Fibroblast of lung (primary cell): ENCODE data around the gene SLC5A10.
"Not testable (repeated sequence)": the region's sequence is repeated elsewhere in the genome, so short reads cannot be mapped to it uniquely, and the experiment has no call there.

ENCODE experiments used
- EZH2 ChIP-seq: IDR thresholded peaks from 2 replicates; pipeline ENCODE4 v1.5.1; 2012; ENCODE audit warnings: low read length, control low read depth, mild to moderate bottlenecking; ENCODE audit errors: missing control alignments
- TF ChIP-seq, protein P1 (sequence below), 2 donors: IDR thresholded peaks in 1 of 2; conservative IDR thresholded peaks in 1 of 2; 1 replicate in 1 of 2; 2 replicates in 1 of 2; pipeline ENCODE4 v1.5.1; 2011 to 2012; ENCODE audit warnings: low read length in 2 of 2, control low read depth in 1 of 2, inconsistent platforms in 1 of 2, low read depth in 1 of 2, mild to moderate bottlenecking in 1 of 2

- not testable (repeated sequence) for TF ChIP-seq EZH2
- TF ChIP-seq, protein P1, sequence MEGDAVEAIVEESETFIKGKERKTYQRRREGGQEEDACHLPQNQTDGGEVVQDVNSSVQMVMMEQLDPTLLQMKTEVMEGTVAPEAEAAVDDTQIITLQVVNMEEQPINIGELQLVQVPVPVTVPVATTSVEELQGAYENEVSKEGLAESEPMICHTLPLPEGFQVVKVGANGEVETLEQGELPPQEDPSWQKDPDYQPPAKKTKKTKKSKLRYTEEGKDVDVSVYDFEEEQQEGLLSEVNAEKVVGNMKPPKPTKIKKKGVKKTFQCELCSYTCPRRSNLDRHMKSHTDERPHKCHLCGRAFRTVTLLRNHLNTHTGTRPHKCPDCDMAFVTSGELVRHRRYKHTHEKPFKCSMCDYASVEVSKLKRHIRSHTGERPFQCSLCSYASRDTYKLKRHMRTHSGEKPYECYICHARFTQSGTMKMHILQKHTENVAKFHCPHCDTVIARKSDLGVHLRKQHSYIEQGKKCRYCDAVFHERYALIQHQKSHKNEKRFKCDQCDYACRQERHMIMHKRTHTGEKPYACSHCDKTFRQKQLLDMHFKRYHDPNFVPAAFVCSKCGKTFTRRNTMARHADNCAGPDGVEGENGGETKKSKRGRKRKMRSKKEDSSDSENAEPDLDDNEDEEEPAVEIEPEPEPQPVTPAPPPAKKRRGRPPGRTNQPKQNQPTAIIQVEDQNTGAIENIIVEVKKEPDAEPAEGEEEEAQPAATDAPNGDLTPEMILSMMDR (conservative IDR thresholded peaks at IDR 0.05 in 1 of 2, IDR thresholded peaks at IDR 0.05 in 1 of 2; ENCODE audit: low read depth in 1 of 2, low read length in 2 of 2): not testable (repeated sequence)
Observed at GRCh38 chr17:19029740-19030139, 77.8 kb downstream of the SLC5A10 start.
